HG03354 (cell line): ENCODE measurements around the gene MYO5C.

Source experiments
- ATAC-seq: cut with Tn5 transposase; IDR thresholded peaks from one replicate; pipeline ENCODE4 v1.9.1; 2021; ENCODE audit warnings: mild to moderate bottlenecking; ENCODE audit not compliant: unreplicated experiment, poor library complexity, severe bottlenecking

MYO5C gene

DNA sequence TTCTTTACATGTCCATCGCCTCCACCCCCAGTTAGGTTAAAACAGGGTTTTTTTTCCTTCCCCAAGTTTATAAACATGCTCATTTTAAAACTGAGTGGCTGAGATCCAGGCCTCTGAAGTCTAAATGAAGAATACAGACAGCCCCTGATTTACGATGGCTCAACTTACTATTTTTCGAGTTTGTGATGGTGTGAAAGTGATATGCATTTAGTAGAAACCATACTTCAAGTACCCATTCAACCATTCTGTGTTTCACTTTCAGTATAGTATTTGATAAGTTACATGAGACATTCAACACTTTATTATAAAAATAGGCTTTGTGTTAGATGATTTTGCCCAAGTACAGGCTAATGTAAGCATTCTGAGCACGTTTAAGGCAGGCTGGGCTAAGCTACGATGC lies 73.9 kb downstream of the MYO5C start:
- peak; percentile 81 for ATAC-seq

- ATAC-seq, result peak; percentile 26
Observed at GRCh38 chr15:52220937-52221660, 74.5 kb downstream of the MYO5C start.

DNA sequence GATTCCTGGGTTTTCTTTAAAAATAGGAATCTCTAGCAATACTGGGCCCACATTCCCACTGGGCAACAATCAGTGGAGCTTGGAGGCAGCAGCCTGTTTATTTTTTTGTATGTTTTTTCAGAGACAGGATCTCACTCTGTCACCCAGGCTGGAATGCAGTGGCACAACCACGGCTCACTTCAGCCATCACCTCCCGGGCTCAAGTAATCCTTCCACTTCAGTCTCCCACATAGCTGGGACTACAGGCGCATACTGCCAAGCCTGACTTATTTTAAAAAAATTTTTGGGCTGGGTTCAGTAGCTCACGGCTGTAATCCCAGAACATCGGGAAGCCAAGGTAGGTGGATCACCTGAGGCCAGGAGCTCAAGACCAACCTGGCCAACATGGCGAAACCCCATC lies 75.4 kb downstream of the MYO5C start:
- no peak for ATAC-seq

GRCh38 chr15:52218816-52219215 lies 76.8 kb downstream of the MYO5C start:
- no peak for ATAC-seq

GRCh38 chr15:52218371-52218770 lies 77.2 kb downstream of the MYO5C start:
- ATAC-seq, result no peak

GRCh38 chr15:52217186-52217585 lies 78.4 kb downstream of the MYO5C start:
- ATAC-seq, result no peak

DNA sequence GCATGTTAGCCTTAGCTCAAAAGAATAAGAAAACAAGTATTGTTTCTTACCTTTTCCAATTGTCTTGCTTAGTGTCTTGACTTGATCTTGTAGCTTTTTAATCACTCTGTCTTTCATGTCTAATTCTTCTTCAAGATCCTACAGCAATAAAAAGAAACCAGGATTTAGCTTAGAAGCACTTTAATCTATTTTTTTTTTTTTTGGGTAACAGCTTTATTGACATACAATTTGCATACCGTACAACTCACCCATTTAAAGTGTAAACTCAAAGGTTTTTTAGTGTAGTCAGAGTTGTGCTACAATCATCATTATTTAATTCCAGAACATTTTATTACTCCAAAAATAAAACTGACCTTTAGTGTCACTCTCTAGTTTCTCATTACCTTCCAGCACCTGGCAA lies 81.1 kb downstream of the MYO5C start:
- no peak for ATAC-seq

- ATAC-seq, result no peak
Observed at GRCh38 chr15:52213206-52213605, 82.4 kb downstream of the MYO5C start.

DNA sequence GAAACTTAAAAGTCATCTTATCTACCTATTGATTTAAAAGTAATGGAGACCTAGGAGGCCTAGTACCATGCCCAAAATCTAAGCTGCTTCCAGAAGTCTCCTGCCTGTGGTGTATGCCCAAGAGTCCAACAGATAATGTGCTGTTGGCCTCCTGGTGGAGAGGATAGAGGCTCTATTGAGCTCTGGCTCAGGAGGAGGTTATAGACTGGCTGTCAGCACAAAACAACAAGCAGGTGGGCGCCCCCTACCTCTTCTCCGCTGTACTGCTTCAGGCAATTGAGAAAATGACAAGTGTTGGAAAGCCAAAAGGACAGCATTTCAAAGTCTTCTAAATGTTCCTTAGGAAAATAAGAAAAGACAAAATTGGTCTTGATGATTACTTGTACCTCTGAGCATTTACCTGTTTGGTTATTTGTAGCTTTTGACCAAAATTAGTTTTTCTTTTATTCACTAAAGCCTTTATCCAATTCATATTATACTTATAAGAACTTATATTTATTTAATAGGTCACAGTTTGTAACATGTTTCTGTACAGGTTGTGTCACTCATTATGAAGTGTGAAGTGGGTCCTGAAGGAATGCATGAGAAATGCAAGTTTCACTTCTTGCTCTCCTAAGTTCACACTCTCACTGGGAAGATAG lies 87.2 kb downstream of the MYO5C start:
- ATAC-seq, result peak; percentile 95

- ATAC-seq, result no peak
Observed at GRCh38 chr15:52207191-52207590, 88.4 kb downstream of the MYO5C start.

DNA sequence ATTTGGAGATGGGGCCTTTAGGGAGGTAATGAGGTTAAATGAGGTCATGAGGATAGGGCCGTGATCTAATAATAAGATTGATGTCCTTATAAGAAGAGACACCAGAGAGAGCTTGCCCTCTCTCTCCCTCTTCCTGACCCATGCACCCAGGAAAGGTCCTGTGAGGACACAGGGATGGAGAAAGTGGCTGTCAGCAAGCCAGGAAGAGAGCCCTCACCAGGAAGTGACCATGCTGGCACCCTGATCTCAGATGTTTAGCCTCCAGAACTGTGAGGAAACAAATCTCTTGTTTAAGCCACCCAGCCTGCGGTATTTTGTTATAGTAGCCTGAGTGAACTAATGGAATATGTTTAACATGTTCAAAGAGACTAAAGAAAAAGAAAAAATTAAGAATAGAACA lies 89.2 kb downstream of the MYO5C start:
- ATAC-seq, result no peak

- no peak for ATAC-seq
Observed at GRCh38 chr15:52204657-52205056, 90.9 kb downstream of the MYO5C start.

- no peak for ATAC-seq
Observed at GRCh38 chr15:52200831-52201365, 94.7 kb downstream of the MYO5C start.

DNA sequence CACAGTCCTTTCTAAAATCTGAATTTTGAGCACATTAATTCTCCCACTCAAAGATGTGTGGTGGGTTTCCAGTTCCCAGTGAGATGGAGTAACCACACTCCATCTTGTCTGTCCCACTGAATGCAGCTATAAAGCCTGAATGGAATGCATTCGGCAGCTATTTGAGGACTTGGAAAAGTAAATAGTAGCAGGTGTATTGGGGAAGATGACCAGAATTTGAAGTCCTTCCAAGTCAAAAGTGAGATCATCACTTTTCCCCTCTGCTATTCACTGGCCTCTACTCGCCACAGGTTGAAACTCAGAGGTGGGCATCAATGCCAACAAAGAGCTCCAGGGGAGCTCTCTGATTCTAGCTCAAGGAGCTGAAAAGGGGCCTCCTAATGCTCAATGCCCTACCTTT lies 96.3 kb downstream of the MYO5C start:
- no peak for ATAC-seq

DNA sequence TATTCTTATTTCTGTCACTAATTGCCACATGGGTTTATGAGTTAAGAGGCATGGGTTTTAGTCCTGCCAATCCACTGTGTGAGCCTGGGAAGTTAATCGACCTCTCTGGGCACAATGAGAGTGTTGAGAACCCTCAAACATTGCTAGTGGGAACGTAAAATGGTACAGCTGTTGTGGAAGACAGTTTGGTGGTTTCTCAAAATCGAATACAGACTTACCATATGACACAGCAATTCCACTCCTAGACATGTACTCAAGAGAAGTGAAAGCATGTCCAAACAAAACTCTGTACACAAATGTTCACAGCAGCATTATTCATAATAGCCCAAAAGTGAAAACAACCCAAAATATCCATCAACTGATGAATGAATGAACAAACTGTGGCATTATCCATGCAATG lies 98.7 kb downstream of the MYO5C start:
- no peak for ATAC-seq

GRCh38 chr15:52193791-52194190 lies 101.8 kb downstream of the MYO5C start:
- no peak for ATAC-seq

- ATAC-seq, result no peak
Observed at GRCh38 chr15:52193321-52193720, 102.3 kb downstream of the MYO5C start.

DNA sequence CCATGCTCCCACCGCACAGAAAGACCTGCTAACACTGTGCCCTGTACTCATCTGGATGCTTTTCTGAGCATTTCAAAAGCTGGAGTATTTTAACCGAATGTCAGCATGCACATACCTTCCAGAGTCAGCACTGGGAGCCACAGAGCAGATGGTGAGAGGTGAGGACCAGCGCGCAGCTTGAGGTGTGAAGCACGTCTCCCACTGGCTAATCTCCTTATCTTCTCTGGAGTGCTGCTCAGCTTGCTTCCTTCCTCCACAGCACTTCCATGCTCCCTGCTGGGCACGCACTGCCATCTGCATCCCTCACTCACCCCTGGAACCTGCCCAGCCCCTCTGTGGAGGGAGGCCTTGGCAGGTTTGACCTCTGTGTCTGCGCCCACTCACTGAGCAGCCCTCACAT lies 104.4 kb downstream of the MYO5C start, which contains the start of gene GNB5:
Gene GNB5 (minus strand): TSS at position 186 of the 400 bp plus-strand sequence. CDS start 6,716 bp downstream, outside the sequence.
- no peak for ATAC-seq

- no peak for ATAC-seq
Observed at GRCh38 chr15:52186651-52187486, 108.7 kb downstream of the MYO5C start.

DNA sequence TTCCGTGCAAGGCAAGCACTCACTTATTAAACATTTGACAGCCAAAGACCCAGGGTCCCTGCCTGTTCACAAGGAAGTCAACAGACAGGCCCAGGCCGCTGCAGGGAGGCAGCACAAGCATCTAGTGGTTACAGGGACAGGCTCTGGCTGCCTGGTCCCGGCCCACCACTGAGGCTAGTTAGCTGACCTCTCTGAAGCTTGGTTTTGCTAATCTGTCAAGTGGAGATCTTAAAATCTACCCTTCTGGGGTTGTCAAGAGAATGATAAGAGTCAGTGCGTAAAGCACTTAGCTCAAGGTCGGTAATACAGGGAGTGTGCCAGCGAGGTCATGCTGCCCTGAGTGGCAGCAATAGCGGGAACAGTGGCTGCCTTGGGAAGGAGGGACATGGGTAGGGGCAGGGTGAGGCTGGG lies 110.4 kb downstream of the MYO5C start:
- no peak for ATAC-seq
